Measurements from ENCODE around the gene CYP2W1. TPM values are rescaled to one million over a fixed set of nuclear protein-coding genes. Genes with fewer than 3 reads are reported as not detected.
A peak's percentile ranks its signal among the peaks of the same experiment; 100 is the strongest.

Gene CYP2W1
- total RNA-seq, 1 experiment from 2014 or later: not detected

DNA sequence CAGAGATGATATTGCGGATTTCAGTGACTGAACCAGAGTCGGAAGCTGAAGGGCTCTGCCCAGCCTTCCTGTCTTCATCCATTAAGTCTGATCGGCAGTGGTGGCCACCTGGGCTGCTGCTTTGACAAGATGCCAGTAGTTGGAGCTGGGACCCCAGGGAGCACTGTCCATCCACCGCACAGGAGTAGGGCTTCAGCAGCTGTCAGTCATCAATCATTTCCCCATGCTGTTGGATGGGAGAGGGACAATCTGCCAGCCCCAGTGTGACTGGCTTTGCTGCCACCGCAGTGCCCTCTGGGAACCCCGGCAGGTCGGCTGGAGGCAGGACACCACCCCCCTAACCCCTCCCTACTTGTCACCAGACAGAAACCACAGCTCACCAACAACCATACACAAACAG lies 38.4 kb downstream of the CYP2W1 start:
- no peak overlapping the region for H3K4me2 ChIP-seq (ENCODE audit: low read depth, low read length, poor library complexity, severe bottlenecking)
- no peaks in the 10 kb centered on the region for H3K9me3 ChIP-seq (ENCODE audit: low read length)
- H3K4me1 ChIP-seq (ENCODE audit: low read length): peaks cover 42% of the 10 kb centered on the region
- no peaks in the 10 kb centered on the region; the same call in 1 of the 2 replicates for H3K27me3 ChIP-seq (ENCODE audit: low read length)
- H4K20me1 ChIP-seq (ENCODE audit: insufficient read depth, low read depth, low read length): peaks cover 80% of the 10 kb centered on the region
- H3K9me2 ChIP-seq (replicated peaks; ENCODE audit: insufficient read depth, low read length): no peaks in the 10 kb centered on the region
- H3K9ac ChIP-seq (ENCODE audit: low read length): no peak overlapping the region
- H3K27ac ChIP-seq (ENCODE audit: low read length): no peak overlapping the region
- no peaks in the 10 kb centered on the region for H3K36me3 ChIP-seq (ENCODE audit: insufficient read depth, low read length)
- no peak overlapping the region for H3K4me3 ChIP-seq (ENCODE audit: low read length)
- H2AFZ ChIP-seq (ENCODE audit: low read length): no peak overlapping the region
- no peak for DNase-seq
- no peaks in the 10 kb centered on the region for H3K79me2 ChIP-seq (ENCODE audit: low read length)

- H3K4me3 ChIP-seq (ENCODE audit: low read length): no peak overlapping the region
- H2AFZ ChIP-seq (ENCODE audit: low read length): no peak overlapping the region
- DNase-seq: no peak
- H3K9me2 ChIP-seq (replicated peaks; ENCODE audit: insufficient read depth, low read length): no peaks in the 10 kb centered on the region
- H3K4me2 ChIP-seq (ENCODE audit: low read depth, low read length, poor library complexity, severe bottlenecking): no peak overlapping the region
- H3K27me3 ChIP-seq (ENCODE audit: low read length): no peaks in the 10 kb centered on the region; the same call in 1 of the 2 replicates
- no peak overlapping the region for H3K27ac ChIP-seq (ENCODE audit: low read length)
- H3K36me3 ChIP-seq (ENCODE audit: insufficient read depth, low read length): no peaks in the 10 kb centered on the region
- peaks cover 48% of the 10 kb centered on the region for H3K4me1 ChIP-seq (ENCODE audit: low read length)
- no peaks in the 10 kb centered on the region for H3K79me2 ChIP-seq (ENCODE audit: low read length)
- peaks cover 82% of the 10 kb centered on the region for H4K20me1 ChIP-seq (ENCODE audit: insufficient read depth, low read depth, low read length)
- H3K9me3 ChIP-seq (ENCODE audit: low read length): no peaks in the 10 kb centered on the region
- no peak overlapping the region for H3K9ac ChIP-seq (ENCODE audit: low read length)
Measured at GRCh38 chr7:1021931-1022330, 39.0 kb downstream of the CYP2W1 start.

DNA sequence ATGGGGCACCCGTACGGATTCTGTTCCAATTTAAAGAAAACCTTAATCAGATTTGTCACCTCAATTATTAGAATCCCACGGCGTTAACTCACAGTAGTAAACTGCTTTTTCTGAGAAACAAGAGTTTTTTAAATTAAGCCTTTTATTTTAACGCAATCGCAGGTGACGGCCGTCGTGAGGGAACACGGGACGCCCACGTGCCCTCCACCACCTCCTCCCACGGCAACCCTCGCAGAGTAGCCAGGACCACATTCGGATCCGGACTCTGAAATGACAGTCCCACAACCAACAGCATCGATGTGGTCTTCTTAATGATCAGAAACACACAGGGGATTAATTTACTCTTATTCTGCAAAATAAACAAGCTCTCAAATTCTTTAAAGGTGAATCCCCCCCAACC lies 39.4 kb downstream of the CYP2W1 start:
- Histone ChIP-seq H3K27me3 (ENCODE audit: low read length) (no peaks in the 10 kb centered on the region; the same call in 1 of the 2 replicates), H2AFZ (ENCODE audit: low read length) (no peak overlapping the region), H3K9ac (ENCODE audit: low read length) (no peak overlapping the region), H3K9me3 (ENCODE audit: low read length) (no peaks in the 10 kb centered on the region), H3K36me3 (ENCODE audit: insufficient read depth, low read length) (no peaks in the 10 kb centered on the region), H3K27ac (ENCODE audit: low read length) (no peak overlapping the region), H3K79me2 (ENCODE audit: low read length) (no peaks in the 10 kb centered on the region), H3K4me2 (ENCODE audit: low read depth, low read length, poor library complexity, severe bottlenecking) (no peak overlapping the region), H3K9me2 (replicated peaks; ENCODE audit: insufficient read depth, low read length) (no peaks in the 10 kb centered on the region), H4K20me1 (ENCODE audit: insufficient read depth, low read depth, low read length) (peaks cover 82% of the 10 kb centered on the region), H3K4me1 (ENCODE audit: low read length) (peaks cover 52% of the 10 kb centered on the region), H3K4me3 (ENCODE audit: low read length) (no peak overlapping the region)
- no peak for DNase-seq

DNA sequence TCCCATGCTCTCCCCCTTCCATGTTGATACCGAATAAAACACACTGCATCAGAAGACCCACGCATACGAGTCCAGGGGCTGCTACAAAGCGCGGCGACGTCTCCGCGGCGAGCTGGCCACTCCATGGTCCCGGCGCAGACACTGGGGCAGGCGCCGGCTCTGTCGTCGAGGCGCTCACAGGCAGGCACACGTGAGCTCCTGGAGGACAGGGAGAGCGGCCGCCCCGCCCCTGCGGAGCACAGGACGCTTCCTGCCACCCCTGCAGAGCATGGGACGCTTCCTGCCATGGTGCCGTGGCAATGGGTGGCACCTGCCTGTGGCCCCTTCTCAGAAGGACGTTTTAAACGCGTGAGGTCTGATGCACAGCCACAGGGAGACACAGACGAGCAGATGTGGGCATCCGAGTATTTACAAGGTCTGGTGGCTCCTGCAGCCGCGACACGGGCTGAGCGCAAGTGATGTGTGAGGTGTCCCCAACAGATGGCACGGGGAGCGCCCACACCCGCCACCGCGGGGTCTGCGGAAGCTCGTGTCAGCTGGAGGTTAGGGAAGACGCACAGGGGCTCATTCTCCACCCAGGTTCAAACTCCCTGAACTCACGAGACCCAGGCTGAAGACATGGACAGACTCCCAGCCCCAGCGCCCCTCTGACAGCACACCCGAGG lies 40.0 kb downstream of the CYP2W1 start:
- H3K79me2 ChIP-seq (ENCODE audit: low read length): no peaks in the 10 kb centered on the region
- no peaks in the 10 kb centered on the region for H3K36me3 ChIP-seq (ENCODE audit: insufficient read depth, low read length)
- H3K9ac ChIP-seq (ENCODE audit: low read length): peak overlapping the region; percentile 45
- peak overlapping the region; percentile 77 for H3K4me2 ChIP-seq (ENCODE audit: low read depth, low read length, poor library complexity, severe bottlenecking)
- no peaks in the 10 kb centered on the region for H3K9me2 ChIP-seq (replicated peaks; ENCODE audit: insufficient read depth, low read length)
- H3K4me1 ChIP-seq (ENCODE audit: low read length): peaks cover 55% of the 10 kb centered on the region
- H2AFZ ChIP-seq (ENCODE audit: low read length): no peak overlapping the region
- peaks cover 80% of the 10 kb centered on the region for H4K20me1 ChIP-seq (ENCODE audit: insufficient read depth, low read depth, low read length)
- H3K27me3 ChIP-seq (ENCODE audit: low read length): no peaks in the 10 kb centered on the region; the same call in 1 of the 2 replicates
- DNase-seq: peak; percentile 59
- no peak overlapping the region for H3K27ac ChIP-seq (ENCODE audit: low read length)
- H3K4me3 ChIP-seq (ENCODE audit: low read length): peak overlapping the region; percentile 52; the same call in 1 of the 2 replicates
- H3K9me3 ChIP-seq (ENCODE audit: low read length): no peaks in the 10 kb centered on the region

GRCh38 chr7:1024331-1024841 lies 41.4 kb downstream of the CYP2W1 start:
- no peaks in the 10 kb centered on the region; the same call in 1 of the 2 replicates for H3K27me3 ChIP-seq (ENCODE audit: low read length)
- no peaks in the 10 kb centered on the region for H3K9me3 ChIP-seq (ENCODE audit: low read length)
- no peaks in the 10 kb centered on the region for H3K9me2 ChIP-seq (replicated peaks; ENCODE audit: insufficient read depth, low read length)
- DNase-seq: peak; percentile 98
- no peak overlapping the region for H2AFZ ChIP-seq (ENCODE audit: low read length)
- H3K27ac ChIP-seq (ENCODE audit: low read length): peak overlapping the region; percentile 92
- H3K79me2 ChIP-seq (ENCODE audit: low read length): no peaks in the 10 kb centered on the region
- H4K20me1 ChIP-seq (ENCODE audit: insufficient read depth, low read depth, low read length): peaks cover 68% of the 10 kb centered on the region
- peak overlapping the region; percentile 77 for H3K4me2 ChIP-seq (ENCODE audit: low read depth, low read length, poor library complexity, severe bottlenecking)
- peak overlapping the region; percentile 62 for H3K4me3 ChIP-seq (ENCODE audit: low read length)
- H3K36me3 ChIP-seq (ENCODE audit: insufficient read depth, low read length): no peaks in the 10 kb centered on the region
- H3K9ac ChIP-seq (ENCODE audit: low read length): peak overlapping the region; percentile 61
- H3K4me1 ChIP-seq (ENCODE audit: low read length): peaks cover 60% of the 10 kb centered on the region

GRCh38 chr7:1024876-1025742 lies 42.1 kb downstream of the CYP2W1 start:
- H3K4me1 ChIP-seq (ENCODE audit: low read length): peaks cover 60% of the 10 kb centered on the region
- no peaks in the 10 kb centered on the region for H3K79me2 ChIP-seq (ENCODE audit: low read length)

DNA sequence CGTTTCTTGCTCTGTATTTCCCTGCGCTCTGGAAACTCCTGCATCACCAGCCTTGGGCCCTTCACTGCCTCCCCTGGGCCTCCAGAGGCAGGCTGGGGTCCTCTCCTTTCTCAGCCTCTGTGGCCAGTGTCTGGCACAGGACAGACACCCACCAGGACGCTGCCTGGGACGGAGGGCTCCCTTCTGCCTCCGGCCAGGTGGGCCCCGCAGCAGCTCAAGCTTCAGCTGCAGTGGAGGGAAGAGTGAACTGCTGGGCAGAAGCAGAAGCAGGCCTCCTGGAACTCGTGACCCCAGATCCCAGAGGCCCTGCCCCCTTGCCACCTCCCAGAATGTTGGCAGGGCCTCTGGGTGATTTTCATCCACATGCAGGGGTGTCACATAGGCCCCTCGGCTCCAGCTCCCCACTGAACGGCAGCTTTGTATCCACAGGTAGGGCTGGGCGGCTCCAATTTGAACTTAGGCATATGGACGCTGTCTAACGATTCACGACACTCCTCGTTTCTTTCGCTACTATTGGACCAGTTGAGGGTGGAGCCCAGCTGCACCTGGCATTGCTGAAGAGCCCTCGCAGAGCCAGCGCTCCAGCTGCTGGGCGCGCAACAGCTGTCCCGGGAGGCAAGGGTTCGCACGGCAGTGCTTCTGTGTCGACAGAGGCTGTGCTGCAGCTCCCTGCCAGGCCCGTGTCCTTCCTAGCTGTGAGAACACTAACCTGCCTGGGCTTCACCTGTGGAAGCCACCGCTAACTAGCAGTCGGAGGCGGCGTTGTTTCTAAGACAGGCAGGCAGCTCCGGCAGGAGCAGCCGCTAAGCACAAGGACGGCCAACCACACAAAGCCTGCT lies 43.0 kb downstream of the CYP2W1 start:
- Histone ChIP-seq H3K4me2 (ENCODE audit: low read depth, low read length, poor library complexity, severe bottlenecking) (peak overlapping the region; percentile 77), H4K20me1 (ENCODE audit: insufficient read depth, low read depth, low read length) (peaks cover 57% of the 10 kb centered on the region), H3K36me3 (ENCODE audit: insufficient read depth, low read length) (no peaks in the 10 kb centered on the region), H3K27me3 (ENCODE audit: low read length) (no peaks in the 10 kb centered on the region; the same call in 1 of the 2 replicates), H3K79me2 (ENCODE audit: low read length) (no peaks in the 10 kb centered on the region), H3K4me3 (ENCODE audit: low read length) (peak overlapping the region; percentile 62; the same call in 1 of the 2 replicates), H3K9me3 (ENCODE audit: low read length) (no peaks in the 10 kb centered on the region), H3K4me1 (ENCODE audit: low read length) (peaks cover 60% of the 10 kb centered on the region), H3K9ac (ENCODE audit: low read length) (peak overlapping the region; percentile 61), H3K27ac (ENCODE audit: low read length) (peak overlapping the region; percentile 92), H2AFZ (ENCODE audit: low read length) (no peak overlapping the region), H3K9me2 (replicated peaks; ENCODE audit: insufficient read depth, low read length) (no peaks in the 10 kb centered on the region)
- peak; percentile 76 for DNase-seq

More at GRCh38 chr7:1024876-1025742, 42.1 kb downstream of the CYP2W1 start:
- Histone ChIP-seq H3K4me3 (ENCODE audit: low read length) (peak overlapping the region; percentile 62), H3K27me3 (ENCODE audit: low read length) (no peaks in the 10 kb centered on the region; the same call in 1 of the 2 replicates), H3K9me3 (ENCODE audit: low read length) (no peaks in the 10 kb centered on the region), H3K36me3 (ENCODE audit: insufficient read depth, low read length) (no peaks in the 10 kb centered on the region), H4K20me1 (ENCODE audit: insufficient read depth, low read depth, low read length) (peaks cover 65% of the 10 kb centered on the region), H2AFZ (ENCODE audit: low read length) (no peak overlapping the region), H3K9ac (ENCODE audit: low read length) (peak overlapping the region; percentile 61), H3K4me2 (ENCODE audit: low read depth, low read length, poor library complexity, severe bottlenecking) (peak overlapping the region; percentile 77), H3K9me2 (replicated peaks; ENCODE audit: insufficient read depth, low read length) (no peaks in the 10 kb centered on the region), H3K27ac (ENCODE audit: low read length) (peak overlapping the region; percentile 92)
- DNase-seq: no peak

Measured in Karpas-422 (cell line).